Endothelial cell of umbilical vein (primary cell): ENCODE measurements around the gene ZNF497. TPM values are rescaled to one million over a fixed set of nuclear protein-coding genes. Genes with fewer than 3 reads are reported as not detected.

ENCODE experiments used
- BruUV-seq: library from RNA; stranded (reverse); fragments of 400-500 nt; replicated peaks from 2 replicates; lab custom pipeline; 2021; lab: Mats Ljungman, UMichigan
- CTCF ChIA-PET: fragments of 300-600, 350-600 bp; sonication (Branson Sonifier 250); formaldehyde crosslinking; loops from one replicate; lab custom pipeline; 2021; ENCODE audit warnings: antibody characterized with exemption, inconsistent platforms; lab: Charles Lee
- POLR2A ChIA-PET: fragments of 300-600, 350-600 bp; sonication (Branson Sonifier 250); formaldehyde crosslinking; loops from one replicate; lab custom pipeline; 2021; ENCODE audit warnings: antibody characterized with exemption, inconsistent platforms; lab: Charles Lee
- DNase-seq: peaks from one replicate; pipeline ENCODE4 v3.0.0-alpha.2; 2011; ENCODE audit warnings: low read depth, low spot score
- FAIRE-seq: peaks from 2 replicates; lab custom pipeline; 2011; peaks lifted over from hg19 to GRCh38; lab: Jason Lieb, UNC
- H2AFZ ChIP-seq: 2 replicates; pipeline ENCODE4 v1.6.0; 2012; ENCODE audit warnings: low read depth, low read length, control low read depth, inconsistent platforms
- H3K27ac ChIP-seq: 2 replicates; pipeline ENCODE4 v1.5.1; 2011; ENCODE audit warnings: low read depth, mild to moderate bottlenecking, control low read depth, low read length, moderate library complexity; ENCODE audit not compliant: insufficient read depth
- H3K27me3 ChIP-seq, 2 experiments: 2 replicates each; pipeline versions ENCODE4 v1.6.0 to v1.6.1; 2011; ENCODE audit warnings: low read length in 2 of 2, mixed read lengths in 1 of 2; ENCODE audit not compliant: control insufficient read depth in 2 of 2, insufficient read depth in 2 of 2
- H3K36me3 ChIP-seq, 2 experiments: 2 replicates in 1 of 2; 3 replicates in 1 of 2; pipeline ENCODE4 v1.5.1; 2011; ENCODE audit warnings: low read length in 2 of 2, mild to moderate bottlenecking in 1 of 2, moderate library complexity in 1 of 2; ENCODE audit not compliant: control insufficient read depth in 2 of 2, insufficient read depth in 2 of 2; ENCODE audit errors: extremely low read depth in 1 of 2
- H3K4me1 ChIP-seq: 3 replicates; pipeline ENCODE4 v1.5.1; 2011; ENCODE audit warnings: mild to moderate bottlenecking, low read length; ENCODE audit not compliant: control insufficient read depth, insufficient read depth; ENCODE audit errors: extremely low read depth
- H3K4me2 ChIP-seq: 2 replicates; pipeline ENCODE4 v1.6.1; 2011; ENCODE audit warnings: low read length, control low read depth, mixed read lengths; ENCODE audit not compliant: insufficient read depth
- H3K4me3 ChIP-seq, 3 experiments: fragments of 200-600 bp in 1 of 3; sonication (generic), shearing (Covaris generic) in 1 of 3; replicated peaks in 1 of 3; 2 replicates each; pipeline ENCODE4 v1.5.1; 2011 to 2016; ENCODE audit warnings: control low read depth in 3 of 3, low read length in 3 of 3, mild to moderate bottlenecking in 2 of 3, inconsistent platforms in 1 of 3, low read depth in 1 of 3, moderate library complexity in 1 of 3; ENCODE audit not compliant: insufficient read depth in 1 of 3
- H3K79me2 ChIP-seq: 2 replicates; pipeline ENCODE4 v1.6.0; 2012; ENCODE audit warnings: low read length, inconsistent platforms; ENCODE audit not compliant: control insufficient read depth, insufficient read depth
- H3K9ac ChIP-seq: replicated peaks from 2 replicates; pipeline ENCODE3; 2011; ENCODE audit warnings: low read length, control low read depth; ENCODE audit not compliant: insufficient read depth; ENCODE audit errors: extremely low read depth
- H3K9me1 ChIP-seq: replicated peaks from 3 replicates; pipeline ENCODE4 v1.6.0; 2011; ENCODE audit warnings: mild to moderate bottlenecking, low read length; ENCODE audit not compliant: control insufficient read depth, insufficient read depth; ENCODE audit errors: extremely low read depth
- H3K9me3 ChIP-seq: replicated peaks from 2 replicates; pipeline ENCODE4 v1.5.1; 2012; ENCODE audit warnings: low read length, inconsistent platforms; ENCODE audit not compliant: control insufficient read depth, insufficient read depth
- H4K20me1 ChIP-seq: replicated peaks from 2 replicates; pipeline ENCODE3; 2011; ENCODE audit warnings: mild to moderate bottlenecking, low read length; ENCODE audit not compliant: control insufficient read depth, insufficient read depth; ENCODE audit errors: extremely low read depth
- CTCF ChIP-seq, 2 donors: IDR thresholded peaks; 1 replicate in 1 of 2; 2 replicates in 1 of 2; pipeline ENCODE4 v1.5.1; 2011; ENCODE audit warnings: low read length in 2 of 2, mild to moderate bottlenecking in 2 of 2, moderate library complexity in 2 of 2, control low read depth in 1 of 2, inconsistent platforms in 1 of 2, low read depth in 1 of 2; ENCODE audit not compliant: insufficient read depth in 1 of 2; ENCODE audit errors: extremely low read depth in 1 of 2
- EZH2 ChIP-seq: IDR thresholded peaks from 2 replicates; pipeline ENCODE4 v1.6.1; 2012; ENCODE audit warnings: borderline replicate concordance, low read depth, mild to moderate bottlenecking, moderate library complexity, low read length, inconsistent platforms; ENCODE audit not compliant: severe bottlenecking
- FOS ChIP-seq: IDR thresholded peaks from 2 replicates; pipeline ENCODE4 v1.6.1; 2011; ENCODE audit warnings: mild to moderate bottlenecking, low read length, moderate library complexity, borderline replicate concordance; ENCODE audit not compliant: insufficient read depth
- GATA2 ChIP-seq: IDR thresholded peaks from 2 replicates; pipeline ENCODE4 v1.7.0; 2011; ENCODE audit warnings: low read depth, mild to moderate bottlenecking, moderate library complexity, mixed read lengths, low read length; ENCODE audit not compliant: insufficient read length, insufficient read depth
- JUN ChIP-seq: IDR thresholded peaks from 2 replicates; pipeline ENCODE4 v1.6.1; 2011; ENCODE audit warnings: borderline replicate concordance, low read depth; ENCODE audit not compliant: insufficient read length, insufficient read depth
- MAX ChIP-seq: IDR thresholded peaks from 2 replicates; pipeline ENCODE4 v1.6.1; 2011; ENCODE audit not compliant: insufficient read depth, insufficient read length
- MYC ChIP-seq: IDR thresholded peaks from one replicate; pipeline ENCODE4 v1.6.1; 2011; ENCODE audit warnings: mild to moderate bottlenecking, low read depth, low read length
- POLR2A ChIP-seq: IDR thresholded peaks from 2 replicates; pipeline ENCODE4 v1.6.1; 2012; ENCODE audit warnings: low read depth, mild to moderate bottlenecking, control low read depth, low read length
- POLR2AphosphoS5 ChIP-seq: IDR thresholded peaks from 2 replicates; pipeline ENCODE4 v1.6.1; 2012; ENCODE audit warnings: low read depth, mild to moderate bottlenecking, control low read depth, low read length, moderate library complexity; ENCODE audit not compliant: insufficient read depth
- dilution Hi-C: fragments of 300-500 bp; cut with MboI; formaldehyde crosslinking; loops from one replicate; pipeline ENCODE4 v1.15.0; 2019; ENCODE audit warnings: low sequenced_read_pairs; ENCODE audit not compliant: extremely low pct_ligation_motif_present
- intact Hi-C: fragments of 100-400 bp; cut with micrococcal nuclease; formaldehyde crosslinking; loops from one replicate; pipeline ENCODE4 v1.10.0; 2022
- polyA plus RNA-seq, 4 experiments: library from polyadenylated mRNA; depleted of rRNA in 3 of 4; stranded (reverse) in 3 of 4; unstranded in 1 of 4; fragments of >200 nt; gene quantifications; 2 replicates each; pipeline versions ENCODE4 v1.2.1 to v1.2.3, GENCODE V29; 2011 to 2012; ENCODE audit warnings: missing spikeins in 1 of 4
- total RNA-seq: library from RNA; stranded (reverse); gene quantifications from 2 replicates; pipeline ENCODE4 v1.2.3, GENCODE V29; 2021

ZNF497 gene
- total and polyA plus RNA-seq, 2 donors (not counting 3 experiments of a cell fraction or from before 2014, with no cell fraction given): 0.40 to 1.3 TPM

GRCh38 chr19:58351558-58351878 is 11.0 kb downstream of the ZNF497 start:
- H3K27ac ChIP-seq: no peak overlapping the region
- POLR2A ChIA-PET: no interaction called here
- dilution Hi-C loops: no loop called here

GRCh38 chr19:58350871-58351557 is 11.5 kb downstream of the ZNF497 start:
- H2AFZ ChIP-seq: no peak overlapping the region
- no peak for FAIRE-seq
- no peak for TF ChIP-seq MYC
- TF ChIP-seq MAX: no peak
- no peak for TF ChIP-seq FOS
- TF ChIP-seq CTCF (IDR thresholded peaks at IDR 0.05; ENCODE audit: extremely low read depth in 1 of 2, insufficient read depth in 1 of 2, low read depth in 1 of 2, low read length in 2 of 2): no peak
- no peak for TF ChIP-seq EZH2
- no peak for TF ChIP-seq POLR2A
- no peak for TF ChIP-seq POLR2AphosphoS5
- no peak for TF ChIP-seq GATA2
- TF ChIP-seq JUN: no peak

More at GRCh38 chr19:58351558-58351878, 11.0 kb downstream of the ZNF497 start:
- Histone ChIP-seq H3K9ac (no peak overlapping the region), H3K4me2 (no peak overlapping the region), H3K27me3 (peaks cover 29 to 50% of the 10 kb centered on the region in 2 experiments), H3K4me1 (peaks cover 5% of the 10 kb centered on the region), H3K79me2 (no peaks in the 10 kb centered on the region), H3K4me3 (no peak overlapping the region), H2AFZ (no peak overlapping the region), H3K9me3 (no peaks in the 10 kb centered on the region), H3K36me3 (no peaks in the 10 kb centered on the region), H4K20me1 (no peaks in the 10 kb centered on the region), H3K9me1 (no peaks in the 10 kb centered on the region)
- CTCF ChIA-PET: no interaction called here
- TF ChIP-seq POLR2AphosphoS5 (no peak), EZH2 (no peak), MYC (no peak), JUN (no peak), POLR2A (no peak)
- no peak for FAIRE-seq
- DNase-seq: no peak
- intact Hi-C loops: no loop called here
- BruUV-seq: no TSS peak

More at GRCh38 chr19:58350871-58351557, 11.5 kb downstream of the ZNF497 start:
- H3K4me2 ChIP-seq: no peak overlapping the region
- H3K36me3 ChIP-seq: no peaks in the 10 kb centered on the region
- no peak overlapping the region for H3K4me3 ChIP-seq
- H3K27ac ChIP-seq: no peak overlapping the region
- peaks cover 31 to 55% of the 10 kb centered on the region in 2 experiments for H3K27me3 ChIP-seq
- intact Hi-C loops (no loop called here), dilution Hi-C loops (no loop called here)
- DNase-seq: no peak
- ChIA-PET CTCF (no interaction called here), POLR2A (no interaction called here)
- no peaks in the 10 kb centered on the region for H3K79me2 ChIP-seq
- H4K20me1 ChIP-seq: no peaks in the 10 kb centered on the region
- H3K9me1 ChIP-seq: no peaks in the 10 kb centered on the region
- H3K9ac ChIP-seq: no peak overlapping the region
- no peaks in the 10 kb centered on the region for H3K9me3 ChIP-seq
- peaks cover 5% of the 10 kb centered on the region for H3K4me1 ChIP-seq
- no TSS peak for BruUV-seq
